Activated T-helper 1 cell treated with anti-CD3 and anti-CD28 coated beads, Interleukin-2, amount 50 U/mL, for 16 hours (primary cell): ENCODE results near the gene MFSD8.
A peak's percentile ranks its signal among the peaks of the same experiment; 100 is the strongest.
"Not testable (repeated sequence)": the region's sequence is repeated elsewhere in the genome, so short reads cannot be mapped to it uniquely, and the experiment has no call there.

Experiments used
- DNase-seq, 2 donors: peaks; one replicate each; pipeline ENCODE4 v3.0.0-alpha.2; 2020; ENCODE audit warnings: low read depth in 1 of 2, low spot score in 1 of 2

The MFSD8 gene

DNA sequence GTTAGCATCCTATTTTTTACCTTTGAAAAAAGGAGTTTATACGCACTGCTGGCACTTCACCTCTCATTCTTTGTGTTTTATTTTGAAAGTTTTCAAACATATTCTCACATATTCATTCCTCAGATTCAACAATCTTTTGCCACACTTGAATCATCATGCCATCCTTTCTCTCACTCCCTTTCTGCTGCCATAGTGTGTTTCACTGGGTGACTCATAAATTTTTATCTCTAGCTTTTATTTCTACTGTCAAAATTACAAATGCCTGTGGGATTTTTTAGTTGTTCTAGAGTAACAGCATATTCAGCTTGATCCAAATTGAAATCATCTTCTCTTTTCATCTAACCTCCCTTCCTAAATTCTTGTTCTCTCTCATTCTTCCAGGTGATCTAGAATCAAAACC is 28.0 kb downstream of the MFSD8 start:
- DNase-seq = no peak

- not testable (repeated sequence) for DNase-seq
Measured at GRCh38 chr4:127931836-127932235, 33.1 kb downstream of the MFSD8 start.

- no peak for DNase-seq
Measured at GRCh38 chr4:127930175-127930574, 34.8 kb downstream of the MFSD8 start.

DNA sequence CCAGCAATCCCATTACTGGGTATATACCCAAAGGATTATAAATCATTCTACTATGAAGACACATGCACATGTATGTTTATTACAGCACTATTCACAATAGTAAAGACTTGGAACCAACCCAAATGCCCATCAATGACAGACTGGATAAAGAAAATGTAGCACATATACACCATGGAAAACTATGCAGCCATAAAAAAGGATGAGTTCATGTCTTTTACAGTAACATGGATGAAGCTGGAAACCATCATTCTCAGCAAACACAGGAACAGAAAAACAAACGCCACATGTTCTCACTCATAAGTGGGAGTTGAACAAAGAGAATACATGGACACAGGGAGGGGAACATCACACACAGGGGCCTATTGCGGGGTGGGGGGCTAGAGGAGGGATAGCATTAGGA is 39.3 kb downstream of the MFSD8 start:
- not testable (repeated sequence) for DNase-seq

DNA sequence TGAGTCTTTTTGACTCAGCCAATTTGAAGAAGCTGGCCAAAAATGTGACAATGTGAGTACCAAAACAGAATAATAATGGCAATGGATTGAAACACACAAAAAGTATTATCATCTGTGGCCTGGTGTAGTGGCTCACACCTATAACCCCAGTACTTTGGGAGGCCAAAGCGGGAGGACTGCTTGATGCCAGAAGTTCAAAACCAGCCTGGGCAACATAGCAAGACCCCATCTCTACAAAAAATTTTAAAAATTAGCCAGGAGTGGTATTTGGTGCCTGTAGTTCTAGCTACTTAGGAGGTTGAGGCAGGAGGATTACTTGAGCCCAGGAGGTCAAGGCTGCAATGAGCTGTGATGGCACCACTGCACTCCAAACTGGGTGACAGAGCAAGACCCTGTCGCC is 42.7 kb downstream of the MFSD8 start:
- DNase-seq = no peak

DNA sequence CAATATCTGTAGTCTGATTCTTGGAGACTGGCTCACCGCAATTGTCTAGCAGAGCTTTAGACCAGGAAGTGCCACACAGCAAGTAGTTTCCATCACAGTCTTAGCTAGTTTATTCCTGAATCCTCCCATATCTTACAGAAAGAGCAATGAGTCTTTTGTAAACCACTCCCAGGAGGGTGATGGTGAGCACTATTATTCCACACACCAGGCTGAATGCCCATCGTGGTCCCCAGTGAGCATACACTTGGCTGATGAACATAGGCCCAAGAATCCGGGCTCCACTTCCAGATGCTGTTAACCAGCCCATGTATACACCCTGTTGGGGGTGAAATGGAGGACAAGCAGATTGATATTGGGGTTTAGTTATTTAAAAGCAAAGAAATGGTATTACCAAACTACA is 44.5 kb downstream of the MFSD8 start:
- no peak for DNase-seq

- no peak for DNase-seq
Measured at GRCh38 chr4:127917151-127917550, 47.8 kb downstream of the MFSD8 start.

GRCh38 chr4:127916512-127916911 is 48.5 kb downstream of the MFSD8 start:
- no peak for DNase-seq

- no peak for DNase-seq
Measured at GRCh38 chr4:127905029-127905428, 59.9 kb downstream of the MFSD8 start.

GRCh38 chr4:127899682-127900081 is 65.3 kb downstream of the MFSD8 start:
- DNase-seq = not testable (repeated sequence)

GRCh38 chr4:127896528-127896927 is 68.4 kb downstream of the MFSD8 start:
- no peak for DNase-seq

- no peak for DNase-seq
Measured at GRCh38 chr4:127896069-127896468, 68.9 kb downstream of the MFSD8 start.

- no peak for DNase-seq
Measured at GRCh38 chr4:127889903-127890302, 75.1 kb downstream of the MFSD8 start.

DNA sequence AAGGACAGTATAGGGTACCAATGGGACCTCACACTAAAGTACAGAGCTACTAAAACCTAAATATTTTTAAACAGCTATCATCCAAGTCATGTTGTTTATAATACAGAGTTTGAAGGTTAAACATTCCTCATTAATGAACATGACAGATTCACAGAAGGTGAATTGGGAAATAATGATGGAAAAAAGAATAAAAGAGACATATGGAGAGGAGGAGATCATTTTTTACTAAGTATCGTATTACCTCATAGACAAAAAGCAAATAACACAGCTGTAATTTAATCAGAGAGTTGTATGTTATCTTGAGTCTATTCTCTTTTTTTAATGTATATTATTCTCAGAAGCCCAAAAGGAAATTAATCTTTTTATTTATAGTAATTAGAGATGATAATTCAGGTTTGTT is 76.4 kb downstream of the MFSD8 start:
- no peak for DNase-seq

DNA sequence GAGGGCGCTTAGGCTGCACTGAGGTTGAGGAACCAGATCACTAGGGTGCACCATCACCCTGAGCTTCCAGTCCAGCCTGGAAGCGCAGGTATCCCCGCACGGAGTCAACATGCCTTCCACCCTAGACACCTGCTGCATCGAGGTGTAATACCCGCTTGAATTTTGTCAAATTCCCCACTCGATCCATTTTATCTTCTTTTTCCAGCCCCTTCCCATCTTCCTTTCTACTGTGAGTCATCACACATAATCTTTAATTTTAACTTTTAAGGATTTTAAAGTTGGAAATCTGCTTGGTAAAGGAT is 83.5 kb downstream of the MFSD8 start:
- DNase-seq = no peak

DNA sequence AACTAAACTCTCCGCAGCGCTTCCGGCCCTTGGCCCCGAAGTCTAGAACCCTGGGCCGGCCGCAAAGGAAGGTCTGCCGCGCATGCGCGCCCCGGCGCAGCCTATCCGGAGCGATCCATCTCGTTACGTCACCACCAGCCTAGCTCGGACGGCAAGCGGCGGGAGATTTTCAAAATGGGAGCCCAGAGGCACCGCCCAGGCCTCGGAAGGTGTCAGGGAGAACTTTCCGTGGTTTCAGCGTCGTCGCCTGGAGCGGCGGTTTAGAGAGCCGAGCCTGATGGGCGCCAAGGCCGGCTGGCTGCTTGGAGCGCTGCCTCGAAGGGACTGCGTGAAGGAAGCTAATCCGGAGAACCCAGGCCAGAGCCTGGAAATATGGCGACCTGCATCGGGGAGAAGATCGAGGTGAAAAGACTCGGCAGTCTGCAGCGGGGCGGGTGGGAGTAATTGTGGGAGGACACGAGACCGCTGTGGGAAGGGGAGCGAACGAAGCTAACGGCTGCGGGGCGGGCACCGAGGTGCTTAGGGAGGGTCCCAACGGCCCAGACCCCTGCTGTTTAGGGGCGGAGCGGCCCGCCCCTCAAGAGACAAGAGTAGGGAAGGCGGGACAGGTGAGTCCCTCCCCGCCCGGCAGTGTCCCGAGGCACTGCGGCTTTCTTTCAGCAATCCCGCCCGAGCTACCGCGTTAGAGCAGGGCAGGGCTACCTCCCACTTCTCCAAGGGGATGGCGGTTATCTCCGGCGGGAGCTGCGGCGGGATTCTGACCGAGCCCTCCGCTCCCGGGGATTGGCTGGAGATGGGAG is 84.0 kb downstream of the MFSD8 start, which contains the start of gene PLK4:
PLK4 (plus strand) TSS at position 131 of the 800 bp plus-strand sequence; CDS start at position 373, 242 bp downstream.
- DNase-seq = peak; percentile 85 to 88

DNA sequence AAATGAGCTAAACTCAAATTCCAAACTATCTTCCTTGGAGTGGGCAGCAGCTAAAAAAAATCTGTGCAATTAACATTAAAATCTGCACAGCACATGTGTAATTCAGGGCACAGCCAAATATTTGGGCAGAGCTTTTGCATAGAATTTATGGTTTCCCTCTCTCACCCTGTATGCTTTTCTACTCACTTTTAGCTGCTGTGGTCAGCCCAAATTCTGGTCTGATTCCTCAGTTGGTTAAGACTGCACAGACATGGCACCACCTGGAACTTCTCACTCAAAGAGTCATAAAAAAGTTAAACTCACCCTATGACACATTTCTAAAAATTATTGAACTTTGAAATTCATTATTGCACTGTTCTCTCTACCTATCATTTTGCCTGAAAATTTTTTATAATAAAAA is 89.2 kb downstream of the MFSD8 start:
- DNase-seq = no peak

GRCh38 chr4:127870688-127871087 is 94.3 kb downstream of the MFSD8 start:
- DNase-seq = no peak

DNA sequence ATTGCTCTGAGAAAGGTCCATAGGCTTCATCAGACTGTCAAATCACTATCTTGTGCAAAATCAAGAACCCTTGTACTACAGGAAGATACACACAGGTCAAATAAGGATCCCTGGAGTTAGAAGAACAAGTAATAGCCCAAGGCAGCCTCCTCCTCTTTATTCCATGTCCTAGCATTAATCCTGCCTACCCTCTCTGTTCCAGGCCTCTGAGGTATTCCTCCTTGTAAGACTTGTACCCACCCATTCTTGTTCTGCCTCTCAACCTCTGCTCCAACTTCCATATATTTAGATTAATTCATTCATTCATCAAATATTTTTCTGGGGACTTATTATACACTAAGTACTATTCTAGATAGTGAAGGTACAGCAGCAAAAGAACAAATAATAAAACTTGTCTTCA is 94.7 kb downstream of the MFSD8 start:
- no peak for DNase-seq

GRCh38 chr4:127868196-127868595 is 96.8 kb downstream of the MFSD8 start:
- DNase-seq = no peak
